Dermis microvascular lymphatic vessel endothelial cell (primary cell): Measurements from ENCODE around the gene CPT1A. TPM values are rescaled to one million over a fixed set of nuclear protein-coding genes. Genes with fewer than 3 reads are reported as not detected.

Source experiments
- DNase-seq, 2 donors: peaks; one replicate each; pipeline versions ENCODE4 v3.0.0 to v3.0.0-alpha.2; 2010; ENCODE audit warnings: low read depth in 2 of 2
- total RNA-seq: library from RNA; depleted of rRNA; stranded (reverse); fragments of >200 nt; gene quantifications from 2 replicates; pipeline ENCODE4 v1.2.1, GENCODE V29; 2014

The CPT1A gene
- total RNA-seq, 1 donor from 2014 or later, result 68.3 TPM

GRCh38 chr11:68759991-68760390 lies 81.7 kb downstream of the CPT1A start:
- no peak for DNase-seq

- no peak for DNase-seq
These were observed 84.0 kb downstream of the CPT1A start for GRCh38 chr11:68757711-68758110.

GRCh38 chr11:68756171-68756766 lies 85.4 kb downstream of the CPT1A start:
- DNase-seq, result no peak

GRCh38 chr11:68753300-68753699 lies 88.4 kb downstream of the CPT1A start:
- DNase-seq, result no peak

- peak; percentile 49 to 81 for DNase-seq
These were observed 90.3 kb downstream of the CPT1A start, which contains the start of gene TESMIN for GRCh38 chr11:68751331-68751856. TSS of gene TESMIN (minus strand) at chr11:68751520. CDS start at chr11:68750660, 860 bp downstream.

- DNase-seq, result no peak
These were observed 90.8 kb downstream of the CPT1A start for GRCh38 chr11:68751004-68751325.

- peak in 1 of 2 donors; percentile 6 for DNase-seq
These were observed 91.3 kb downstream of the CPT1A start for GRCh38 chr11:68750195-68751003.

- DNase-seq, result peak in 1 of 2 donors; percentile 90
These were observed 92.2 kb downstream of the CPT1A start for GRCh38 chr11:68749229-68750123.

- no peak for DNase-seq
These were observed 93.7 kb downstream of the CPT1A start for GRCh38 chr11:68748061-68748460.

GRCh38 chr11:68743539-68743938 lies 98.2 kb downstream of the CPT1A start:
- DNase-seq, result no peak

- no peak for DNase-seq
These were observed 100.3 kb downstream of the CPT1A start for GRCh38 chr11:68741463-68741862.

- DNase-seq, result no peak
These were observed 106.1 kb downstream of the CPT1A start for GRCh38 chr11:68735646-68736045.

- no peak for DNase-seq
These were observed 106.6 kb downstream of the CPT1A start for GRCh38 chr11:68735125-68735524.

GRCh38 chr11:68734111-68734510 lies 107.6 kb downstream of the CPT1A start:
- no peak for DNase-seq

- peak in 1 of 2 donors; percentile 11 for DNase-seq
These were observed 113.9 kb downstream of the CPT1A start for GRCh38 chr11:68727783-68728182.

- no peak for DNase-seq
These were observed 117.4 kb downstream of the CPT1A start for GRCh38 chr11:68724293-68724692.

GRCh38 chr11:68722143-68722542 lies 119.6 kb downstream of the CPT1A start:
- DNase-seq, result no peak

- DNase-seq, result no peak
These were observed 120.6 kb downstream of the CPT1A start for GRCh38 chr11:68721075-68721474.

GRCh38 chr11:68715456-68716122 lies 126.1 kb downstream of the CPT1A start:
- no peak for DNase-seq

- DNase-seq, result peak in 1 of 2 donors; percentile 11
These were observed 127.5 kb downstream of the CPT1A start for GRCh38 chr11:68714060-68714856.
